T-cell (primary cell): ENCODE measurements around the gene CHRNB1. TPM values are rescaled to one million over a fixed set of nuclear protein-coding genes. Genes with fewer than 3 reads are reported as not detected.

Source experiments
- ATAC-seq, 4 experiments: fragments of 200-7000 bp in 3 of 4; fragments of 150-1000 bp in 1 of 4; cut with Tn5 transposase; replicated peaks in 1 of 4; 1 replicate in 3 of 4; 2 replicates in 1 of 4; pipeline ENCODE4 v1.10.0; 2021; ENCODE audit warnings: moderate library complexity in 3 of 4, mild to moderate bottlenecking in 2 of 4, moderate number of reproducible peaks in 1 of 4
- CTCF ChIA-PET, 2 donors: fragments of 300-600 bp; sonication (Branson Sonifier 250); formaldehyde crosslinking; loops; one replicate each; lab custom pipeline; 2022; ENCODE audit warnings: antibody characterized with exemption in 2 of 2; lab: Charles Lee
- POLR2A ChIA-PET, 2 donors: fragments of 300-600 bp; sonication (Branson Sonifier 250); formaldehyde crosslinking; loops; one replicate each; lab custom pipeline; 2022; ENCODE audit warnings: antibody characterized with exemption in 2 of 2; lab: Charles Lee
- DNase-seq, 35 experiments: peaks; one replicate each; pipeline versions ENCODE4 v3.0.0 to v3.0.0-alpha.2; 2013 to 2023
- H3K27ac ChIP-seq: one replicate; pipeline ENCODE4 v1.5.1; 2013; ENCODE audit warnings: low read length
- H3K27me3 ChIP-seq, 2 experiments: replicated peaks in 1 of 2; 1 replicate in 1 of 2; 2 replicates in 1 of 2; pipeline versions ENCODE4 v1.6.1 to v1.7.0; 2013; ENCODE audit warnings: low read length in 1 of 2, mixed read lengths in 1 of 2; ENCODE audit not compliant: control insufficient read depth in 2 of 2, insufficient read depth in 2 of 2; ENCODE audit errors: extremely low read depth in 1 of 2
- H3K36me3 ChIP-seq, 2 donors: 1 replicate in 1 of 2; 2 replicates in 1 of 2; pipeline versions ENCODE4 v1.6.1 to v1.7.0; 2013; ENCODE audit warnings: low read length in 1 of 2; ENCODE audit not compliant: control insufficient read depth in 2 of 2, insufficient read depth in 1 of 2; ENCODE audit errors: extremely low read depth in 1 of 2
- H3K4me1 ChIP-seq, 2 experiments: 1 replicate in 1 of 2; 2 replicates in 1 of 2; pipeline versions ENCODE4 v1.6.1 to v1.7.0; 2013; ENCODE audit warnings: low read length in 2 of 2, mixed read lengths in 1 of 2; ENCODE audit not compliant: insufficient read depth in 2 of 2, control insufficient read depth in 1 of 2; ENCODE audit errors: extremely low read depth in 1 of 2
- H3K4me3 ChIP-seq, 2 donors: 1 replicate in 1 of 2; 2 replicates in 1 of 2; pipeline versions ENCODE4 v1.5.1 to v1.7.0; 2013; ENCODE audit warnings: mild to moderate bottlenecking in 2 of 2, low read length in 1 of 2, moderate library complexity in 1 of 2; ENCODE audit not compliant: control insufficient read depth in 1 of 2; ENCODE audit errors: extremely low read depth in 1 of 2
- H3K9me3 ChIP-seq: 2 replicates; pipeline ENCODE4 v1.7.0; 2013
- H3K27ac Mint-ChIP-seq, 2 donors: one replicate each; pipeline ENCODE4 v1.8.0; 2020 to 2021; ENCODE audit warnings: mild to moderate bottlenecking in 2 of 2, mixed read lengths in 2 of 2
- H3K27me3 Mint-ChIP-seq, 2 donors: one replicate each; pipeline ENCODE4 v1.8.0; 2021 to 2022; ENCODE audit warnings: mixed read lengths in 2 of 2
- H3K36me3 Mint-ChIP-seq: one replicate; pipeline ENCODE4 v1.8.0; 2021; ENCODE audit warnings: mixed read lengths
- H3K4me1 Mint-ChIP-seq, 3 donors: one replicate each; pipeline ENCODE4 v1.8.0; 2020 to 2022; ENCODE audit warnings: mixed read lengths in 3 of 3, mild to moderate bottlenecking in 1 of 3
- H3K4me3 Mint-ChIP-seq, 3 donors: one replicate each; pipeline ENCODE4 v1.8.0; 2020 to 2022; ENCODE audit warnings: mild to moderate bottlenecking in 3 of 3, mixed read lengths in 3 of 3, moderate library complexity in 3 of 3
- H3K9me3 Mint-ChIP-seq, 3 donors: one replicate each; pipeline ENCODE4 v1.8.0; 2020 to 2022; ENCODE audit warnings: mixed read lengths in 3 of 3
- WGBS: methylation state at CpG from one replicate; pipeline ENCODE4 v1.1.5; 2013; ENCODE audit warnings: missing lambda C conversion rate; ENCODE audit not compliant: insufficient coverage; 5-methylcytosine and 5-hydroxymethylcytosine counted together
- total RNA-seq, 35 experiments: library from RNA in 6 of 35; stranded (reverse) in 6 of 35; fragments of 120-200 nt in 1 of 35; gene quantifications; one replicate each; pipeline versions ENCODE4 v1.2.1 to v1.2.4 and lab custom pipeline; 2013 to 2026

Gene CHRNB1
- total RNA-seq, 5 donors from 2014 or later (not counting 1 experiment from before 2014, with no cell fraction given) = 6.6 to 12.0 (median 11.0) TPM

GRCh38 chr17:7407485-7408251 is 37.2 kb upstream of the CHRNB1 start, which contains the start of gene NLGN2:
NLGN2 (plus strand) TSS chr17:7407845; CDS start chr17:7408256, 411 bp downstream.
- ChIA-PET POLR2A (no interaction called here), CTCF (no interaction called here)
- DNase-seq (no peak), ATAC-seq (no peak)
- WGBS = 8% methylated on average over 2 of the region's 12 CpGs
- no peaks in the 10 kb centered on the region for H3K9me3 Mint-ChIP-seq
- H3K27ac Mint-ChIP-seq = peak within 1 kb of the TSS; percentile 72 to 74
- peaks cover 0 to 1% of the 10 kb centered on the region in 2 donors for H3K27me3 Mint-ChIP-seq
- H3K36me3 ChIP-seq = no peaks in the 10 kb centered on the region
- H3K4me1 Mint-ChIP-seq = peaks cover 12 to 25% (median 15%) of the 10 kb centered on the region in 3 donors
- H3K4me3 ChIP-seq = no peak within 1 kb of the TSS
- H3K27me3 ChIP-seq = peaks cover 0 to 10% of the 10 kb centered on the region in 2 experiments
- H3K9me3 ChIP-seq = no peaks in the 10 kb centered on the region
- peak within 1 kb of the TSS; percentile 6 to 90 (median 39) for H3K4me3 Mint-ChIP-seq
- H3K36me3 Mint-ChIP-seq = no peaks in the 10 kb centered on the region
- H3K4me1 ChIP-seq = peaks cover 2 to 32% of the 10 kb centered on the region in 2 experiments
- no peak within 1 kb of the TSS for H3K27ac ChIP-seq

- WGBS = 61% methylated on average over 57 of the region's 58 CpGs
- no peaks in the 10 kb centered on the region for H3K9me3 ChIP-seq
- H3K4me3 Mint-ChIP-seq = no peak overlapping the region
- H3K27ac ChIP-seq = no peak overlapping the region
- H3K4me1 Mint-ChIP-seq = peaks cover 6 to 18% (median 9%) of the 10 kb centered on the region in 3 donors
- no peaks in the 10 kb centered on the region for H3K36me3 ChIP-seq
- ATAC-seq = peak in 1 of 4 experiments; percentile 2
- no peaks in the 10 kb centered on the region for H3K36me3 Mint-ChIP-seq
- no peak overlapping the region for H3K4me3 ChIP-seq
- peaks cover 0 to 10% of the 10 kb centered on the region in 2 experiments for H3K27me3 ChIP-seq
- POLR2A ChIA-PET = no interaction called here
- H3K9me3 Mint-ChIP-seq = no peaks in the 10 kb centered on the region
- CTCF ChIA-PET = no interaction called here
- peak in 24 of 35 experiments; percentile 10 to 61 (median 38) for DNase-seq
- peaks cover 0 to 1% of the 10 kb centered on the region in 2 donors for H3K27me3 Mint-ChIP-seq
- peaks cover 0 to 27% of the 10 kb centered on the region in 2 experiments for H3K4me1 ChIP-seq
- H3K27ac Mint-ChIP-seq = no peak overlapping the region
Observed at GRCh38 chr17:7408252-7408727, 36.6 kb upstream of the CHRNB1 start.

- POLR2A ChIA-PET = no interaction called here
- Histone ChIP-seq H3K27ac (no peak overlapping the region), H3K4me3 (no peak overlapping the region), H3K4me1 (peaks cover 0 to 21% of the 10 kb centered on the region in 2 experiments), H3K36me3 (no peaks in the 10 kb centered on the region), H3K9me3 (no peaks in the 10 kb centered on the region), H3K27me3 (peaks cover 0 to 13% of the 10 kb centered on the region in 2 experiments)
- peak overlapping the region in 2 of 3 donors; percentile 1 to 50 for H3K4me3 Mint-ChIP-seq
- no peaks in the 10 kb centered on the region for H3K9me3 Mint-ChIP-seq
- H3K27ac Mint-ChIP-seq = no peak overlapping the region
- H3K4me1 Mint-ChIP-seq = peaks cover 5 to 17% (median 8%) of the 10 kb centered on the region in 3 donors
- ATAC-seq = no peak
- CTCF ChIA-PET = no interaction called here
- no peak for DNase-seq
- no peaks in the 10 kb centered on the region for H3K36me3 Mint-ChIP-seq
- 63% methylated on average over 3 of the region's 6 CpGs for WGBS
- H3K27me3 Mint-ChIP-seq = peaks cover 0 to 1% of the 10 kb centered on the region in 2 donors
Observed at GRCh38 chr17:7408863-7409262, 36.0 kb upstream of the CHRNB1 start.

GRCh38 chr17:7409716-7410115 is 35.1 kb upstream of the CHRNB1 start:
- H3K4me3 ChIP-seq = no peak overlapping the region
- H3K36me3 ChIP-seq = no peaks in the 10 kb centered on the region
- no peaks in the 10 kb centered on the region for H3K36me3 Mint-ChIP-seq
- peaks cover 5 to 14% (median 8%) of the 10 kb centered on the region in 3 donors for H3K4me1 Mint-ChIP-seq
- CTCF ChIA-PET = no interaction called here
- no peak overlapping the region for H3K27ac ChIP-seq
- ATAC-seq (no peak), DNase-seq (no peak)
- peaks cover 0 to 1% of the 10 kb centered on the region in 2 donors for H3K27me3 Mint-ChIP-seq
- 90% methylated on average over 6 of the region's 6 CpGs for WGBS
- POLR2A ChIA-PET = no interaction called here
- H3K9me3 ChIP-seq = no peaks in the 10 kb centered on the region
- H3K9me3 Mint-ChIP-seq = no peaks in the 10 kb centered on the region
- H3K27me3 ChIP-seq = peaks cover 0 to 13% of the 10 kb centered on the region in 2 experiments
- H3K4me3 Mint-ChIP-seq = peak overlapping the region in 1 of 3 donors; percentile 1
- no peak overlapping the region for H3K27ac Mint-ChIP-seq
- peaks cover 0 to 16% of the 10 kb centered on the region in 2 experiments for H3K4me1 ChIP-seq

- CTCF ChIA-PET = no interaction called here
- WGBS = 84% methylated on average over 22 of the region's 25 CpGs
- Histone ChIP-seq H3K4me3 (no peak overlapping the region), H3K27ac (no peak overlapping the region), H3K27me3 (peaks cover 0 to 5% of the 10 kb centered on the region in 2 experiments), H3K9me3 (no peaks in the 10 kb centered on the region), H3K4me1 (peaks cover 0 to 6% of the 10 kb centered on the region in 2 experiments), H3K36me3 (no peaks in the 10 kb centered on the region)
- Mint-ChIP-seq H3K27ac (no peak overlapping the region), H3K4me1 (peaks cover 3 to 11% (median 5%) of the 10 kb centered on the region in 3 donors), H3K4me3 (no peak overlapping the region), H3K27me3 (no peaks in the 10 kb centered on the region), H3K9me3 (no peaks in the 10 kb centered on the region), H3K36me3 (no peaks in the 10 kb centered on the region)
- POLR2A ChIA-PET = no interaction called here
- no peak for DNase-seq
- ATAC-seq = no peak
Observed at GRCh38 chr17:7410634-7411426, 34.0 kb upstream of the CHRNB1 start.

- Histone ChIP-seq H3K9me3 (no peaks in the 10 kb centered on the region), H3K27ac (no peak overlapping the region), H3K4me3 (no peak overlapping the region), H3K27me3 (peaks cover 0 to 4% of the 10 kb centered on the region in 2 experiments), H3K4me1 (peaks cover 0 to 6% of the 10 kb centered on the region in 2 experiments), H3K36me3 (no peaks in the 10 kb centered on the region)
- H3K9me3 Mint-ChIP-seq = no peaks in the 10 kb centered on the region
- no peak for ATAC-seq
- DNase-seq = no peak
- no peaks in the 10 kb centered on the region for H3K36me3 Mint-ChIP-seq
- POLR2A ChIA-PET = no interaction called here
- 86% methylated on average over 8 of the region's 8 CpGs for WGBS
- CTCF ChIA-PET = no interaction called here
- peaks cover 0 to 9% (median 3%) of the 10 kb centered on the region in 3 donors for H3K4me1 Mint-ChIP-seq
- H3K27ac Mint-ChIP-seq = no peak overlapping the region
- H3K4me3 Mint-ChIP-seq = no peak overlapping the region
- no peaks in the 10 kb centered on the region for H3K27me3 Mint-ChIP-seq
Observed at GRCh38 chr17:7411427-7411750, 33.5 kb upstream of the CHRNB1 start.
